GM19397 (cell line): ENCODE measurements around the gene NCKAP5.

Experiments
- ATAC-seq: cut with Tn5 transposase; IDR thresholded peaks from one replicate; pipeline ENCODE4 v1.9.1; 2021; ENCODE audit warnings: mild to moderate bottlenecking, moderate library complexity; ENCODE audit not compliant: unreplicated experiment

The NCKAP5 gene

GRCh38 chr2:133123393-133123792 lies 444.9 kb downstream of the NCKAP5 start:
- no peak for ATAC-seq

- ATAC-seq = no peak
Measured at GRCh38 chr2:133122529-133122928, 445.7 kb downstream of the NCKAP5 start.

GRCh38 chr2:133120310-133120709 lies 448.0 kb downstream of the NCKAP5 start:
- no peak for ATAC-seq

- ATAC-seq = no peak
Measured at GRCh38 chr2:133110201-133110600, 458.1 kb downstream of the NCKAP5 start.

GRCh38 chr2:133109772-133110171 lies 458.5 kb downstream of the NCKAP5 start:
- ATAC-seq = no peak

- ATAC-seq = no peak
Measured at GRCh38 chr2:133107058-133107815, 461.0 kb downstream of the NCKAP5 start.

- ATAC-seq = no peak
Measured at GRCh38 chr2:133104871-133105270, 463.4 kb downstream of the NCKAP5 start.

- ATAC-seq = no peak
Measured at GRCh38 chr2:133098787-133099186, 469.5 kb downstream of the NCKAP5 start.

- ATAC-seq = no peak
Measured at GRCh38 chr2:133097666-133098065, 470.6 kb downstream of the NCKAP5 start.

GRCh38 chr2:133092571-133092970 lies 475.7 kb downstream of the NCKAP5 start:
- no peak for ATAC-seq

GRCh38 chr2:133090358-133090757 lies 477.9 kb downstream of the NCKAP5 start:
- no peak for ATAC-seq

GRCh38 chr2:133086176-133086575 lies 482.1 kb downstream of the NCKAP5 start:
- no peak for ATAC-seq

GRCh38 chr2:133085646-133086045 lies 482.6 kb downstream of the NCKAP5 start:
- no peak for ATAC-seq

GRCh38 chr2:133082034-133082433 lies 486.2 kb downstream of the NCKAP5 start:
- no peak for ATAC-seq

- no peak for ATAC-seq
Measured at GRCh38 chr2:133080822-133081221, 487.4 kb downstream of the NCKAP5 start.

- ATAC-seq = no peak
Measured at GRCh38 chr2:133078667-133079411, 489.4 kb downstream of the NCKAP5 start.

GRCh38 chr2:133077269-133077822 lies 490.9 kb downstream of the NCKAP5 start:
- no peak for ATAC-seq

- no peak for ATAC-seq
Measured at GRCh38 chr2:133072837-133073694, 495.2 kb downstream of the NCKAP5 start.

GRCh38 chr2:133063775-133064174 lies 504.5 kb downstream of the NCKAP5 start:
- ATAC-seq = no peak

GRCh38 chr2:133062931-133063665 lies 505.2 kb downstream of the NCKAP5 start:
- ATAC-seq = no peak
